8988T (cell line): ENCODE results near the gene STX16.
"Not testable (repeated sequence)": the region's sequence is repeated elsewhere in the genome, so short reads cannot be mapped to it uniquely, and the experiment has no call there.

Experiments used
- DNase-seq: peaks from one replicate; pipeline ENCODE4 v3.0.0; 2011

STX16 gene

DNA sequence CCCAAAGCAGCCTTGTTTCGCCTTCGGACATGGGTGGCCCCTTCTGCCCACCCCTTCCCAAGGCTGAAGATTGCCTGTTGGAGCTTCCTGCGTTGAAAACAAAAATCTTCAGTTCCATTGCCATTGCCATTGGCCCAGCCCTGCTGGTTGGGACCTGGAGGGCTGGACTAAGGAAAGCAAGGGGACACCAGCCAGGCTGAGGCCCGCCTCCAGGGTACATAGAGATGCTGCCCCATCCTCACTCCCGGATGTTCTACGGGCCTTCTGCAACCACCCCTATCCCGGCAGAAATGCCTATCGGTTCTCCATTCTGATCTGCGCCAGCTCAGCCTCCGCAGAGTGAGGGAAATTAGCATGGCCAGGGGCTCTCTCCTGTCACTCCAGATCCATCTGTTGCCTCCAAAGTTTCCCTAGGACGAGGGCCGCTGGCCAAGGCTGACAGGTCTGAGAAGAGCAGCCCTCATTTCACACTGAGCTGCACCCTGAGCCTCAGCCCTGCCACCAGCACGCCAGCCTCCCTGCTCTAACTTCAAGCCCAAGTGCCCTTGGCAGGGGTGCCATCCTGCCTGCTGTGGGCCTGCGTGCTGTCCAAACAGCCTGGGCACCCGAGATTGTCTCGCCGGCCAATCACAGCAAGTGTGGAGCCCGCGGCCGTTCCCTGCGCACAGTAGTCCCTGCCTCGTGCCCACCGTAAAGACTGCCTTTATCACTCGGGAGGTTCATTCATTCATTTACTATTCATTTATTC is 13.4 kb upstream of the STX16 start:
- DNase-seq = no peak

DNA sequence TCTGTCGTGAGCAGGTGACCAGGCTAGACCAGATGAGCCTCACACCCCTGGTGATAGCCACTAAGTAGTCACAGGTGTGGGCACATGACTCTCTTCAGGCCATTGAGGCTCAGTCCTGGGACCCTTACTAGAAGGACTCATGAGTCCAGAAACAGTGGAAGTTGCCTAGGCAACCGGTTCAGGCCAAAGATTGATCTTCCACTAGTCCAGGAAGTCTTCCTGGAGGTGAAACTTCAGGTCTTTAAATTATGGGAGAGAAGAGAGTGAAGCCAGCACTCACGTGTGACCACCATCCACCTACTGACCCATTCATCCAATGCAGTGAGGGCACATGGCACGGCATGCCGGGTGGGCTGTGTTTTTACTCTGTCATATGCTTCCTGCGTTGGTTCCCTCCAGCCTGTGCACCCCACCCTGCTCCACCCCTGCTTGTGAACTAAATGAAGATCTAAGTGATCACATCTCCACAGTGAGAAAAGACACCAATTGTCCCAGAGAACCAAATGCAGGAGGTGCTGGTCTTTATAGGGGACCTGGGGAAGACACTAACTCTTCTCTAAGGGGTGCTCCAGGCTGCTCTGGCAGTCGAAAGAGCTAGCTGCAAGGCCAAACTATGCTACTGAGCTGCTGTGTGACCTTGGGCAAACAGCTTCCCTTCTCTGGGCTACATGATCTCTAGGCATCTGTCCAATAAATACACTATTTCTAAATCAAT is 12.5 kb upstream of the STX16 start:
- no peak for DNase-seq

DNA sequence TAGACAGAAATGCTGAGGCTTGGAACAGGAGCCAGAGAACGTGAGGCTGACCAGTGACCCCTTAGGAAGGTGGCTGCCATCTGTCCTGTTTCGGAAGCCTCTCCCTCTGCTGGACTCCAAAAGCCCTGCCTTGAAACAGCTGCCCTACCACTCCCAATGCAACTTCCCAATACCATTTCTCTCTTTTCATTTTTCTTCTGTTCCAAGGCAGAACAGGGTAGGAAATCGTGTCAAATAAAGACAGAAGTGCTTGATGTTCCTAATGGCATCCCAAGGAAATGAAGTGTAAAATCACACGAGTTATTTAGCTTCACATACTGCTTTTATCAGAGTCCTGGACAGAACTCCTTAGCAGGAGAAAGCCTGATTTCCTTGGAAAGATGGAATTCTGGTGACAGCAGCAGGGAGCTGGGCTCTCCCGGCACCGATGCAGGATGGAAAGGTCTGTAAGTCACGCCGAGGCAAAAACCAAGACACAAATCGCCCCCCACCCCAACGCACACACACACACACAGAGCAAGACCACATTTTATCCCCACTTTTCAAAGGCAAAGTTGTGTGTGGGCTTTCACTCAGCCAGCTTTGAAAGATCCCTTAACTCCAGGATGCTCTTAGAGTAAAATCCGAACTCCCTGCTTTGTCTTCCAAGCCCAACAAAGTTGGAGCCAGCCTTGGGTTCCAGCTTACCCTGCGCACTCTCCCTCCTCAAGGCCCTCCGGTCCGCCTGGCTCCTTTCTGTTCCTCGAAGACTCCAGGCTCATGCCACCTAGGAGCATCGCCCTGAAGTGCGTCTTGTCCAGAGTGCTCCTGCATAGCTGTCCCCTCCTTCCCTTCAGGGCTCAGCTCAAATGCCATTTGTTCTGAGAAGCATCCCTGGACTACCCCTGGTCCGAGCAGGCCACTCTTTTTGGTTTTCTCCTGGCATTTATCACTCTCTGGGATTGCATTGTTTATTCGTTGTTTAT is 11.6 kb upstream of the STX16 start:
- no peak for DNase-seq

DNA sequence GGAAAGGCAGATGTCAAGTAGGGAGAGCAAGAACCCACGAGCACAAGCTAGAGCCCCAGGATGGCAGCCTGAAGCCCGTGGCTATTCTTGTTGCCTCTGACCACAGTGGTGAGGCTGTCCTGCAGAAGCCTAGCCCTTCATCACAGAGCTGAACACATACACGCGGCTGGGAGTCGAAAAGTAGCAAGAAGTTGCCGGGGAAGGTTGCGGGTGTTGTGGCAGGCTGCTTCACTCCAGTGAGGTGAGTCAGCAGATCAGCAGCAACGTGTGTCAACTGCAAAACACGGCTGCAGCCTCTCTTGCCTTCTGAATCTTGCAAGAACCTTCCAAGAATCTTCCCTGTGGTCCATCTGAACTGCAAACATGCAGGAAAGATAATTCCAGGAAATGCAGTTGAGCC is 10.6 kb upstream of the STX16 start:
- DNase-seq = no peak

DNA sequence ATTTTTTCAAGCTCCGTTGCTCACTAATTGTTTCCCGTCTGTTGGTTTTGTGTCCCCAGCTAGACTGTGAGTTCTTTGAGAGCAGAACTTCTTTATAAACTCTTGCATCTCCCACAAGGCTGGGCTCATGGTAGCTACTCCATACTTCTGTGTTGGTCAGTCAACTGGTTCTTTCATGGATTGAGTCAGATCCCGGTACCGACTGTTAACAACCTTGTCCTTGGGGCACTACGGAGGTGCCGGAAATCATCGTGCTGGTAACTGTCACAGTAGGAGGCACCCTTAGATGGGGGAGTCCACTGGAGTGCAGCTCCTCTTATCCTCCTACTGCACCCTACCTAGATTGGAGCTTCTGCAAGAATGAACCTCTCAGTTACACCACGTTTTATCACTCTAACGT is 8.6 kb upstream of the STX16 start:
- DNase-seq = no peak

DNA sequence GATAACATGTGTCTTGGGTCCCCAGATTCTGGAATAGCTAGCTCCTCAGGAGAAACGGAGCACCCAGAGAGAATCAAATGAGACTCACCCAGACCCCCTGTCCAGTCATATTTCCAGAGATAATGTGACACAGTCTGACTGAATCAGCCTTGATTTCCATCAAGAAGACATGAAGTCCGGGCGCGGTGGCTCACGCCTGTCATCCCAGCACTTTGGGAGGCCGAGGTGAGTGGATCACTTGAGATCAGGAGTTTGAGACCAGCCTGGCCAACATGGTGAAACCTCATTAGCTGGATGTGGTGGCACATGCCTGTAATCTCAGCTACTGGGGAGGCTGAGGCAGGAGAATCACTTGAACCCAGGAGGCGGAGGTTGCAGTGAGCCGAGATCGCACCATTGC is 8.2 kb upstream of the STX16 start:
- not testable (repeated sequence) for DNase-seq

DNA sequence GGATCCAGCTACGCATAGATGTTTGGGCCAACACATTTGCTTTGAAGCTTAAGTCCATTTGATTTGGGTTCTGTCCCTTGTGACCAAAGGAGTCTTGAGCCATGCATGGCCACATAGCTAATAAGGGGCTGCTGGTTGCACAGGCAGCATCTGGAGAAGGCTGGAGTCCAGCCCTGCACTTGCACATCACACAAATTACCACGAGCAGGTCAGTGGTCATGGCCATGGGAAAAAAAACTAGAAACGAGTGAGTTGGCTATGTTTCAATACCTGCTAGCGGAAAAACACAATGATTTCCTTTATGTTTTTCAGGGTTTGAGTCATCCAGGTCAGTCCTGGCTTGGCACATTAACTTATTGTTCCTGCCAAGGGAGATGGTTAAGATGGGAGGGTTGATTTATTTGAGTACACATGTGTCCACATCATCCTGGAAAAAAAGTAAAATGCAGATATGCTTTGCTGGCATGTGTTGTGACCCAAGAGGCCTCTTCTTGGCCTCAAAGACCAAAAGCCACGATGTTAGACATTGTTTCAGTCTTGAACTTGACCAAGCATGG is 5.6 kb upstream of the STX16 start:
- no peak for DNase-seq

DNA sequence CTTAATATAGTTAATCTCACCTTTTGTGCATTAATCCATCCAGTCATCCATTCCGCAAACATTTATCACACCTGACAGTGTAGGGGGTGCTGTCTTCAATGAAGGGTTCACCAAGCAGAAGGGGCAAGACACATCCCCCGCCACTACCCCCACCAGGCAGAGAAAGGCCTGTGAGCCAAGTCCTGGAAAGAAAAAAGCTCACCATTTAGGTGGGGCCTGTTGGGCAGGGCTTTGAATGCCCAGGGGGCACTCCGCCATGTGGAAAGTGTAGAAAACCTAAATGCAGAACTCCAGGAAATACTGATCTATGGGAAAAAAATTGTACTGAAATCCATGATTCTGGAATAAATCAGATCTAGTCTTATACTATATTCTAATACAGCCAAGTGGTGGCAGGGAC is 4.8 kb upstream of the STX16 start:
- no peak for DNase-seq

DNA sequence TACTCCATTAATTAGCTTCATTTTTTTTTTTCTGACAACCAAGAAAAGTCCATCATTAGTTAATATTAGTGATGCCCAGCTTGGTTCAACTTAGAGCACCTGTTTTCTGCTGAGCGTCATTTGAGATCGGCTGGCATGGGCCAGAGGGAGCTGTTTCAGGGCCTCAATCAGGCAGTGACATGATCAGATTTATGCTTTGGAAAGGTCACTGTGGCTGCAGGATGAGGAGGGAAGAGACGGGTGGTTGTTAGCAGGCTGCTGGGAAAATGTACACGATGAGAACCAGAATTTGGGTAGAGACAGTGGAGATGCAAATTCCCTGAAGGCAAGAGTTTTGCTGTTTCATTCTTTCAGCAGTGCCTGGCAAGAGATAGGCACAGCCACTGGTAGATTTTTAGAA is 4.4 kb upstream of the STX16 start:
- DNase-seq = no peak

DNA sequence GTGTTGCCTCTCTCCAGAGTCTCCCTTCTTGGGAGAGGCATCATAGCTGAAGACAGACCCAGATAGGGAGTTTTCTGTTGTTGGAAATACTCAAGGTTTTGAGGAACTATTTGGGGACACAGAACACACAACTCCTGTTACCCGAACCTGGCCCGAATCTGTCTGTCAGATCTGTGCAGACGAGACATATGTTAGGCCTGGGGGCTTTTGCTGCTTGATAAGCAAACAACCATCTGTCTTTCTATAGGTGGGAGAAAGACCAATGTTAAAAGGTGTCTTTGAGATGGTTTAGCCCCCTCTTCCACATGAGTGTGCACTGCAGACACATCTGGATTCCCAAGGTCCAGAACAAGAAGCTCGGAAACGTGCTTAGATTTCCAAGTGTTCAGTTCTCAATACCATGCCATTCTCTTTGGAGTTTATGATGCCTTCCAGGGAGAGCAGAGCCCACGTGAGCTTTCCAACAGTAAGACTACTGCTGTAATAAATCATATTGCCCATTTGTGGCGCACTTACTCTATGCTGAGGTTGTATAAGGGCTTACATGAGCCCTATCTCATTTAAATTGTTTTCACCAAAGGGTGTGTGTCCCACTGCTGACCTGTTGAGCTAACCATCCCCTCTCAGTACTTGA is 3.8 kb upstream of the STX16 start:
- DNase-seq = no peak

DNA sequence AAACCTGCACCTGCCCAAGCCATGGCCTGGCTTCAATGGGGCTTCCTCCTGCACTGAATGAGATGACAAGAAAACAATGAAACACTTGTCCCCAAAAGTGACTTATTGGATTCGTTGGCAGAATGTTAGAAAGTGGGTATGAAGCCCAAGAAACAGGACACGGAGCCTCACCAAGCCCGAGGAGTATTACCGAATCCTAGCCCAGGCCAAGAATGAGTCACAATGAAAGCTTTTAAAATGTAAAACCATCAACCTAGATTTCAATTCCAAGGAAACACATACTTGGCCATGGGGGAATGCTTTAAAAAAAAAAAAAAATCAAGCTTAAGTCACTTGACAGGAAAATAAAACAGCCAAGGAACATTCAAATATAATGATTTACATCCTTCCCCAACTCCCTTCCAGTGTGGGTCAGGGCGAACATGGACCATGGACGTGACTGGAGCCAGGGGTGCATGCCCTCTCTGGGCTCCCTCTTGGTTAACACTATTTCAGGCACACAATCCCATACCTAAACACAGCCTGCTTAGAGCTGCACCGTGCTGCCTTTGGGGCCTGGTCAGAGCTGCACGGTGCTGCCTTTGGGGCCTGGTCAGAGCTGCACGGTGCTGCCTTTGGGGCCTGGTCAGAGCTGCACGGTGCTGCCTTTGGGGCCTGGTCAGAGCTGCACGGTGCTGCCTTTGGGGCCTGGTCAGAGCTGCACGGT is 3.1 kb upstream of the STX16 start:
- no peak for DNase-seq

DNA sequence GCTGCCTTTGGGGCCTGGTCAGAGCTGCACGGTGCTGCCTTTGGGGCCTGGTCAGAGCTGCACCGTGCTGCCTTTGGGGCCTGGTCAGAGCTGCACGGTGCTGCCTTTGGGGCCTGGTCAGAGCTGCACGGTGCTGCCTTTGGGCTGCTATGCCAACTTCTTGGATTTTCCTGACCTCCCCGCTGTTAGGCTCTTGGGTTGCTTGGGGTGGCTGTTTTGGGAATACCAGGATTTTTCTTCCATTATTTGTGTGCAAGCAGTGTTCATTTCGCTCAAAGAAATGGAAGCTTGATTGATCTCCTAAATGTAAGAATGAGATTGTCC is 2.6 kb upstream of the STX16 start:
- DNase-seq = not testable (repeated sequence)

DNA sequence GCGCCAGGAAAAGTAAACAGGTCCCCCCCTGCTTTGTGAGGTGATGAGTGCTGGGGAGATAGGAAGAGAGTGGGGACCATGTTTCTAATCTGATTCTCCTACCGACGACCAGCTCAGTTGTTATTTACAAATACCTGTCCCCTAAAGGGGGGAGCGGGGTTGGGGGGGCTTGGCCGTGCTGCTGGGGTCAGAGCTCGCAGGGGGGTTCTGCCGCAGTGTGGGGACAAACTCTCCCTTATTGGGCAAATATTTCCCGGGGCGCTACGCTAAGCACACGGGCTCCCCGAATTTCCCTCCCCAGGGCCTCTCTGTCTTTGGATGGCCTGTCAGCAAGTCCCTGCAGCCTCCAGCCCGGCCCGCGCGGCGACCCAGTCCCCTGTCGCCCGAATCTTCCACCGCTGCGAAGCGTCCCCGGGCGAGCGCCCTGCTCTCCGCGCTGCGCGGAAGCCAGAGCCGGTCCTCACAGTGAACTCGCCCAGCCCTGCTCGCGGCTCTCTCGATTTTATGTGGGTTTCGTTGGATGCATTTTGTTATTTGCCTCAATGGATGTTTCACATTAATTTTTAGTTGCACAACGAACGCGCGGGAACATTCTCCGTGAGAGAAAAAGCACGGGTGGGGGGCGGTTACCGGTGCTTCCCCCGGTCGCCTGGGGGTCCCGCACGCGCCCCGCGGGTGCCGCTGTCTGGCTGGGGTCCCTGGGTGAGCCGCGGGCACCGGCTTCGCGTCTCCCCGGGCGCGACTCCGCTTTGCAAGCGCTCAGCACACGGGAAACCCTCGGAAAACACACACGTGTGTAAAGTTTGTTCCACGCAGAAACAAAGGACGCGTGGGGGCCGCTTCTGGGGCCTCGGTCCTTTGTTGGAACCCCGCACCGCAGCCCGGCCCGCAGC is 1.5 kb upstream of the STX16 start:
- DNase-seq = no peak

DNA sequence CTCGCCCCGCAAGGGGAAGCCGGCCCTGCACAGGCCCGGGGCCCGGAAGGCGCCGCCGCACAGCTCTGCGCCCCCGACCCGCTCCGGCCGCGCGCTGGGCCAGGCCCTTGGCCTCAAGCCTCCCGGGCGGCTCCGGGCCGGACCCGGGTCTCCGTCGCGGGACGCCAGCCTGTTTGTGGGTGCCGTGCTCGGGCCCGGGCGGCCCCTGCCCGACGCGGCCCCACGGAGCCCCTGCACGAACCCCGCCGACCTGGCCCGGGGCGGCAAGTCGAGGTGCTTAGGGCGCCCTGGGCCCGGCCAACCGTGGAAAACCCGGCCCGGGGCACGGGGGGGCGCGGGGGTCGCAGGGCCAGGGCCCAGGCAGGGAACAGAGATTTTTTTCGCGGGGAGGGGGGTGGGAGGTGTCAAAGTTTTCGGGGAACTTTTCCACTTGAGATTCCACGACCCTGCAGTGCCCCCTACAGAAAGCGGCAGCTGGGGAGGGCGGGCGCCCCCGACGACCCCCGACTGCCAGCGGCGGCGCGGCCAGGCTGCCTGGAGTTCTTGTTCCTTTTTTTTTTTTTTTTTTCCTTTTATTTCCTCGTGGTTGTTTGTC is 805 bp upstream of the STX16 start:
- DNase-seq = peak; percentile 87

DNA sequence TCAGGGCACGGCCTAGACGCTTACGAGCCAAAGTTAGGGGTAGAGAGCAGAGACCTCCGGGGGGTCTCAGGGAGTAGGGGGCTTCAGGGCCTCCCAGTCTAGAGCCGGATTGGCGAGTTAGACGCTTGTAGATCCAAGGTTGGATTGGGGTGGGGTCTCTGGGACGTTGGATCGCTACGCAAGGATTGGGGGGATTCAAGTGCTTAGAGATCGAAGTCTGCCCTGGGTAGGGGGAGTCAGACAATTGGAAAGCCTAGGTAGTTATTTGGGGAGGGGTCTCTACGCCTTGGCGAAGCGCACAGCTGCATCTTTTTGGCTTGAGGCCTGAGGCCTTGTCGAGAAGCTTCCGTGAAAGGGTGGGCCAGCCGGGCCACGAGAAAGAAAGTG is 469 bp downstream of the STX16 start:
- no peak for DNase-seq

DNA sequence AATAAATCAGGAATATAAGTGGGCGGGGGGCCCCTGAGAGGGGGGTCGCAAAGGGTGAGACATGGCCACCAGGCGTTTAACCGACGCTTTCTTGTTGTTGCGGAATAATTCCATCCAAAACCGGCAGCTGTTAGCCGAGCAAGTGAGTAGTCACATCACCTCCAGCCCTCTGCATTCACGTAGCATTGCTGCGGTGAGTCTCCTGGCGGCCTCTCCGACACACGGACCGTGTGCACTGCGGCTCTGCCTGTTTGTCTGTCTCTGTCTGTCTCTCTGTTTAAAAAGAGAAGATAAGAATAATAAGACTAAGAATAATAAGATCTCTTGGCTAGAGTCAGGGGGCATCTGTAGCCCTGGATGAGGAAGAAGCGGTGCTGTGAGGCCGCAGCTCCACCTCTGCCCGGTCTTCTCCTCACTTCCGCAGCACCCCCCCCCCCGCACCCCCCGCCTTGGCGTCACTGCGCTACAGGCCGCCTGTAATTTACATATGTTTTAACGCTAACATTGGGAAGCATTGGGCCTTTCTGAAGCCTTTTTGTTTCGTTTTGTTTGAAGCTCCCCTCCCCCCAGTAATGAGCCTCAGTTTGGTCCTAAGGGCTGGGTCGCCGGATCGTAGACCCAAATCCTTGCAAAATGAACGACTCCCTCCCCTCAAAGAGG is 993 bp downstream of the STX16 start:
- DNase-seq = peak; percentile 70

DNA sequence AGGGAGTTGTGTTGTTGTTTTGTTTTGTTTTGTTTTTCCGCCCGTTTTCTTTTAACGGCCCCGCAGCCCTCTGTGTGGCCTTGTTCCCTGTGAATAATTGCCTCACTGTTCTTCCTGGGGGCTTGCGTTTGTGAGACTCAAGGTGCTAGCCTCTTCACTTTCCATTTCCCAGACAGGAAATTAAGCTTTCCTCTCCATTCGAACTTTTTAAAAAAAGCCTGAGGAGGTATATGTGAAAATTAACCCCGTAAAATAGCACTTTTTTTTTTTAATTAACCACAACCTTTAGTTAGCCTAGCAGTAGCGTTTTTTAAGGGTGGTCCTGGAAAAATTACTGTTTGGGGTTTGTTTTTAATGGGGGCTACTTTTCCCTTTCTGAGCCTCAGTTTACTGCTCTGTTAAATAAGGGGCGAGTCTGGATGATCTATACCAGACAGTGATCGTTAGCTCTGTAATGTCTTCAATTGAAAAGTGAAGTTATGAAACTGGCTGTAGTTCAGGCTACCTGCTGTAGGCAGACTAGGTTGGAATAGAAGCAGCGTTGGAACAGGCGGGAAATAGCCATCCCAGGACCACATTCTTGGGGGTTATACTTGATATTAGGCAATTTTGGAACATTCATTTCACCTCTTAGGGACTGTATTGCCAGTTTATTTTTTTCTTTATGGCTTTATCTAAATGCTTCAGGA is 1.7 kb downstream of the STX16 start:
- DNase-seq = no peak

DNA sequence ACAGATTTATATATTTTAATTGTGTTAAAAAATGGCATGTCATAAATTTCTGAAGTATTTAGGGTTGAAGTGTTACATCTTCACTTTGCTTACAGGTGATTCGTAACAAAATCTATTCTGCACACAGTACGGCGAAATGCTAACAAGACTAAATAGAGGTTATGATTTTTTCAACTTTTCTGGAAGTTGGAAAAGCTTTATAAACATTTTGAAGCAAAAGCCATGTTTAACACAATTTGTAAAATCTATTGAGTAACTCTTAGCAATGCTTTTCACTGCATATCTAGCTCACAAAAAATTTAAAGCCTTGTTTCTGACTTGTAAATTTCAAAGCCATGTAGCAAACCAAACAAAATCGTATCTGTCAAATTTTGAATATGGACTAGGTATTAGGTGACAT is 3.3 kb downstream of the STX16 start:
- no peak for DNase-seq

DNA sequence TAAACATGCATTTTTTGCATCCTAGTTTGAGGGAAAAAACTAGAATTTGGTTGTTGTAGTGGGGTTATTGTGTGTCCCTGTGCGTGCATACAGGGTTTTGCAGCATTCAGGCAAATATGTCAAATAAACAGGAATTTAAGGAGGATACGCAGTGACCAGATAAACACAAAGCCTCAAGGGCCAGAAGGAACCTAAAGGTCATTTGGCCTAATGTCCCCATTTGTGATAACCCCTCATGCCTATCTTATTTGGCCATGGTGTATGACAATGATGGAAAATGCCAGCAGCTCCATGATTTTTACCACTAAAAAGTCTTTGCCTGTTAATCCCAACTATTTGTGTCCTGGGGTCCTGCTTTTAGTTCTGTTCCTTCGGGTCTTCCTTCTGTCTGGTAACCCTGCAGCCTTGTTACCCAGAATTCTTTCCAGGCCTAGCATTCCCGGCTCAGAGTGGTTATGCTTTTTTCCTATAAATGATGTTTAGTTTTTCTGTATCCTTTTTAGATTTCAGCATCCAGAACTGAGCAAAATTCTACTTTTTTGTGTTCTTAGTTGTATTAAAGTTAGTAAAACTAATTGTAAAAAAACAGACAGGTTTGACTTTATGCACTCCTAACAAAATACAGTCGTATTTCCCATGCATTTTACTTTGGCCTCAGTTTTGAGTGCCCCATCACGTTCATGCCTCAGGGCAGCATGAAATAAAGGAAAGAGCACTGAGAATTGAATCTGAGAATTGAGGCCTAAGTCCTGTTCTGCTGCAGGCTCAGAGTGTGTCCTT is 4.4 kb downstream of the STX16 start:
- DNase-seq = no peak
